K562 (cell line): ENCODE data around the gene SLC29A2. TPM values are rescaled to one million over a fixed set of nuclear protein-coding genes. Genes with fewer than 3 reads are reported as not detected.
A peak's percentile ranks its signal among the peaks of the same experiment; 100 is the strongest.

Source experiments
- CCAR2 ChIP-seq: fragments of 200-400 bp; formaldehyde crosslinking; IDR thresholded peaks from 2 replicates; pipeline ENCODE4 v1.6.1; 2017; ENCODE audit warnings: mild to moderate bottlenecking, low read depth, low read length
- CREM ChIP-seq: IDR thresholded peaks from 2 replicates; pipeline ENCODE4 v1.6.1; 2014; ENCODE audit warnings: antibody characterized with exemption, low read depth
- ERF ChIP-seq: fragments of 450-650 bp; formaldehyde crosslinking; IDR thresholded peaks from 2 replicates; pipeline ENCODE4 v1.4.0; 2020; ENCODE audit warnings: mild to moderate bottlenecking, mixed read lengths
- FOXJ3 ChIP-seq: sonication (generic); formaldehyde crosslinking; IDR thresholded peaks from 2 replicates; pipeline ENCODE4 v1.4.0; 2020; ENCODE audit warnings: mild to moderate bottlenecking, missing genetic modification reagents
- HNRNPH1 ChIP-seq: fragments of 200-400 bp; formaldehyde crosslinking; optimal IDR thresholded peaks from 2 replicates; pipeline ENCODE3; 2017; ENCODE audit warnings: low read depth, mild to moderate bottlenecking, low read length, moderate library complexity
- HSF4 ChIP-seq: fragments of 250-450 bp; sonication (Bioruptor Pico); IDR thresholded peaks from 2 replicates; pipeline ENCODE4 v2.1.2; 2022; ENCODE audit warnings: mild to moderate bottlenecking, moderate library complexity, borderline replicate concordance
- JUND ChIP-seq, 2 experiments: IDR thresholded peaks; 2 replicates in 1 of 2; 3 replicates in 1 of 2; pipeline ENCODE4 v1.6.1; 2011; ENCODE audit warnings: borderline replicate concordance in 2 of 2, low read depth in 2 of 2, low read length in 2 of 2, improper control_type of control experiment in 1 of 2, missing biosample characterization in 1 of 2, missing genetic modification characterization in 1 of 2, missing genetic modification reagents in 1 of 2
- MED1 ChIP-seq: sonication (generic); formaldehyde crosslinking; IDR thresholded peaks from 2 replicates; pipeline ENCODE4 v1.8.1; 2023; ENCODE audit warnings: missing genetic modification reagents, borderline replicate concordance
- MEF2A ChIP-seq: IDR thresholded peaks from 2 replicates; pipeline ENCODE4 v1.6.1; 2011; ENCODE audit warnings: low read depth, mild to moderate bottlenecking, low read length, moderate library complexity; ENCODE audit not compliant: control insufficient read depth
- MXI1 ChIP-seq: IDR thresholded peaks from 2 replicates; pipeline ENCODE4 v1.6.1; 2011; ENCODE audit warnings: low read depth, mild to moderate bottlenecking, improper control_type of control experiment, low read length
- NR2C1 ChIP-seq, 2 experiments: fragments of 450-650 bp; IDR thresholded peaks; 2 replicates each; pipeline ENCODE4 v1.6.1; 2017; ENCODE audit warnings: mild to moderate bottlenecking in 2 of 2, antibody characterized with exemption in 1 of 2, inconsistent platforms in 1 of 2, missing compliant biosample characterization in 1 of 2, missing genetic modification characterization in 1 of 2
- PHF8 ChIP-seq: fragments of 200-600 bp; sonication (generic); IDR thresholded peaks from 2 replicates; pipeline ENCODE4 v1.6.1; 2012; ENCODE audit warnings: mixed run types, mild to moderate bottlenecking, inconsistent platforms, low read length, moderate library complexity, borderline replicate concordance
- SAP30 ChIP-seq: fragments of 200-600 bp; sonication (generic); IDR thresholded peaks from 2 replicates; pipeline ENCODE4 v1.6.1; 2012; ENCODE audit warnings: borderline replicate concordance, low read depth, mild to moderate bottlenecking, moderate library complexity, low read length, control low read depth, inconsistent platforms; ENCODE audit not compliant: insufficient read depth, poor library complexity, severe bottlenecking
- TEAD1 ChIP-seq, 2 experiments: fragments of 450-650 bp in 1 of 2; sonication (generic) in 1 of 2; formaldehyde crosslinking; IDR thresholded peaks; 2 replicates each; pipeline versions ENCODE4 v1.4.0 to v1.8.0; 2020 to 2022; ENCODE audit warnings: mild to moderate bottlenecking in 2 of 2, missing genetic modification reagents in 1 of 2
- ZNF583 ChIP-seq: fragments of 250-450 bp; sonication (Bioruptor Pico); IDR thresholded peaks from 2 replicates; pipeline ENCODE4 v1.4.0; 2020
- polyA plus RNA-seq, 8 experiments: library from polyadenylated mRNA; depleted of rRNA in 4 of 8; stranded (reverse) in 5 of 8; unstranded in 3 of 8; fragments of >200 nt; fragmentation: Nextera tagmentation in 2 of 8; fragmentation: Illumina TruSeq in 1 of 8; extraction: Ambion mirVana in 2 of 8; extraction: Trizol in 1 of 8; gene quantifications; 2 replicates each; pipeline versions ENCODE4 v1.2.1 to v1.2.3, GENCODE V29; 2011 to 2014; ENCODE audit warnings: inconsistent platforms in 1 of 8, missing spikeins in 1 of 8
- total RNA-seq, 7 experiments: library from RNA; depleted of rRNA in 6 of 7; stranded (reverse); fragments of >200 nt in 6 of 7; fragmentation: Illumina TruSeq in 2 of 7; extraction: Trizol in 2 of 7; gene quantifications; 2 replicates each; pipeline versions ENCODE4 v1.2.1 to v1.2.3, GENCODE V29; 2011 to 2021; ENCODE audit warnings: low replicate concordance in 1 of 7
- TF ChIP-seq, protein P1 (sequence below): fragments of 450-650 bp; conservative IDR thresholded peaks from 2 replicates; pipeline ENCODE4 v1.6.1; 2016; ENCODE audit warnings: missing genetic modification characterization, low read depth, mild to moderate bottlenecking, control low read depth, missing compliant biosample characterization
- TF ChIP-seq, protein P2 (sequence below): IDR thresholded peaks from 2 replicates; pipeline ENCODE4 v1.6.1; 2014; ENCODE audit warnings: antibody characterized with exemption
- TF ChIP-seq, protein P3 (sequence below), 2 experiments: fragments of 450-650 bp; IDR thresholded peaks; 2 replicates each; pipeline ENCODE4 v1.6.1; 2016
- TF ChIP-seq, protein P4 (sequence below): fragments of 450-650 bp; IDR thresholded peaks from 2 replicates; pipeline ENCODE4 v1.7.0; 2016; ENCODE audit warnings: borderline replicate concordance

SLC29A2 gene
- total and polyA plus RNA-seq, 9 of the 15 experiments (the other 6 are each of a cell fraction or from before 2014, with no cell fraction given), result 2.4 to 48.6 (median 14.2) TPM

DNA sequence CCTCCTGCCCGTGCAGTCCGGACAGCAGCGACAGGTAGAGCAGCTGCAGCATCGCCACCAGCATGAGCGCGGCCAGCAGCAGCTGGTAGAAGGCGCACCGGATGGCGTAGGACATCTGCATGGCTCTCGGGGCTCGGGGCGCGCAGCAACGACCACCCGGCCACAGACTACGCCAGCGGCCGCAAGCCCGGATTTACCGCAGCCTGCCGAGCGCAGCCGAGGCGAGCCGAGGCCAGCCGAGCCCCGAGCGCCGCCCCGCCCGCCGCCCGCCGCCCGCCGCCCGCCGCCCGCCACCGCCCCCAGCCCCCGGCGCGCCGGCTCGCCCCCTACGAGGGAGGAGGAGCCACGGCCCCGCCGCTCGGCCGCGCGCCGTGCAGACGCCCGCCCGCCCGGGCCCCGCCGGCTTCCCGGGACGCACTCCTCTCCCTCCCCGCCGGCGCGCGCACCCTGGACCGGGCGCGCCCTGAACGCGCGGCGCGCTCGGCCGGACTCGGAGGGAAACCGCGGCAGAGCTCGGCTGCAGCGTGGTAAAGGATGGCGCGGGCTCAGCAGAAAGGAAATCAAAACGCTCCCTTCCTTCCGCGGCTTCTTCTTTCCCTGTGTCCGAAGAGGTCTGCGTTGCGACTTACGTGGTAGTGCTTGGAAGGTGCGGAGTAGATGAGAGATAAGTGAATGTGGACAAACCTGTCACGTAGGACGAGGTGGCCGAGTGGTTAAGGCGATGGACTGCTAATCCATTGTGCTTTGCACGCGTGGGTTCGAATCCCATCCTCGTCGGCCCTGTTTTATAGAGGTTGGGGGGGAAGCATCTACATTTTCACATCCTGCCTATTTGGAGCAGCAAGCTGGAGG, 23.9 kb downstream of the SLC29A2 start, which contains the start of gene B4GAT1 (continued):
- TF ChIP-seq, protein P1, sequence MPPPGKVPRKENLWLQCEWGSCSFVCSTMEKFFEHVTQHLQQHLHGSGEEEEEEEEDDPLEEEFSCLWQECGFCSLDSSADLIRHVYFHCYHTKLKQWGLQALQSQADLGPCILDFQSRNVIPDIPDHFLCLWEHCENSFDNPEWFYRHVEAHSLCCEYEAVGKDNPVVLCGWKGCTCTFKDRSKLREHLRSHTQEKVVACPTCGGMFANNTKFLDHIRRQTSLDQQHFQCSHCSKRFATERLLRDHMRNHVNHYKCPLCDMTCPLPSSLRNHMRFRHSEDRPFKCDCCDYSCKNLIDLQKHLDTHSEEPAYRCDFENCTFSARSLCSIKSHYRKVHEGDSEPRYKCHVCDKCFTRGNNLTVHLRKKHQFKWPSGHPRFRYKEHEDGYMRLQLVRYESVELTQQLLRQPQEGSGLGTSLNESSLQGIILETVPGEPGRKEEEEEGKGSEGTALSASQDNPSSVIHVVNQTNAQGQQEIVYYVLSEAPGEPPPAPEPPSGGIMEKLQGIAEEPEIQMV, result 0 out of 2 replicates have a peak, but pooled peaks have one; percentile 10
- TF ChIP-seq CCAR2 (no peak), NR2C1 (IDR thresholded peaks at IDR 0.05) (no peak), NR2C1 (tag; IDR thresholded peaks at IDR 0.05) (peak; percentile 20; the same call in 1 of the 2 replicates), JUND (IDR thresholded peaks at IDR 0.05; ENCODE audit: borderline replicate concordance, low read depth, low read length) (0 out of 2 replicates have a peak, but pooled peaks have one; percentile 24), JUND (tag; IDR thresholded peaks at IDR 0.05; ENCODE audit: borderline replicate concordance, low read depth, low read length) (peak; percentile 44; the same call in 1 of the 3 replicates), SAP30 (no peak), TEAD1 (CRISPR knock-in tag; IDR thresholded peaks at IDR 0.05) (no peak), HSF4 (CRISPR knock-in tag) (no peak), PHF8 (peak; percentile 72; the same call in 1 of the 2 replicates), MEF2A (no peak), ERF (CRISPR knock-in tag) (no peak), CREM (peak; percentile 86), HNRNPH1 (no peak), FOXJ3 (CRISPR knock-in tag) (no peak), MED1 (CRISPR knock-in tag) (0 out of 2 replicates have a peak, but pooled peaks have one; percentile 76), MXI1 (peak; percentile 13; the same call in 1 of the 2 replicates), ZNF583 (CRISPR knock-in tag) (no peak)
- TF ChIP-seq, protein P2, sequence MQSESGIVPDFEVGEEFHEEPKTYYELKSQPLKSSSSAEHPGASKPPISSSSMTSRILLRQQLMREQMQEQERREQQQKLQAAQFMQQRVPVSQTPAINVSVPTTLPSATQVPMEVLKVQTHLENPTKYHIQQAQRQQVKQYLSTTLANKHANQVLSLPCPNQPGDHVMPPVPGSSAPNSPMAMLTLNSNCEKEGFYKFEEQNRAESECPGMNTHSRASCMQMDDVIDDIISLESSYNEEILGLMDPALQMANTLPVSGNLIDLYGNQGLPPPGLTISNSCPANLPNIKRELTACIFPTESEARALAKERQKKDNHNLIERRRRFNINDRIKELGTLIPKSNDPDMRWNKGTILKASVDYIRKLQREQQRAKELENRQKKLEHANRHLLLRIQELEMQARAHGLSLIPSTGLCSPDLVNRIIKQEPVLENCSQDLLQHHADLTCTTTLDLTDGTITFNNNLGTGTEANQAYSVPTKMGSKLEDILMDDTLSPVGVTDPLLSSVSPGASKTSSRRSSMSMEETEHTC, result no peak; the same call in 1 of the 2 replicates
- TF ChIP-seq, protein P3, sequence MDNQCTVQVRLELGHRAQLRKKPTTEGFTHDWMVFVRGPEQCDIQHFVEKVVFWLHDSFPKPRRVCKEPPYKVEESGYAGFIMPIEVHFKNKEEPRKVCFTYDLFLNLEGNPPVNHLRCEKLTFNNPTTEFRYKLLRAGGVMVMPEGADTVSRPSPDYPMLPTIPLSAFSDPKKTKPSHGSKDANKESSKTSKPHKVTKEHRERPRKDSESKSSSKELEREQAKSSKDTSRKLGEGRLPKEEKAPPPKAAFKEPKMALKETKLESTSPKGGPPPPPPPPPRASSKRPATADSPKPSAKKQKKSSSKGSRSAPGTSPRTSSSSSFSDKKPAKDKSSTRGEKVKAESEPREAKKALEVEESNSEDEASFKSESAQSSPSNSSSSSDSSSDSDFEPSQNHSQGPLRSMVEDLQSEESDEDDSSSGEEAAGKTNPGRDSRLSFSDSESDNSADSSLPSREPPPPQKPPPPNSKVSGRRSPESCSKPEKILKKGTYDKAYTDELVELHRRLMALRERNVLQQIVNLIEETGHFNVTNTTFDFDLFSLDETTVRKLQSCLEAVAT (IDR thresholded peaks at IDR 0.05), result no peak; a peak in 1 of 4 replicates
- TF ChIP-seq, protein P4, sequence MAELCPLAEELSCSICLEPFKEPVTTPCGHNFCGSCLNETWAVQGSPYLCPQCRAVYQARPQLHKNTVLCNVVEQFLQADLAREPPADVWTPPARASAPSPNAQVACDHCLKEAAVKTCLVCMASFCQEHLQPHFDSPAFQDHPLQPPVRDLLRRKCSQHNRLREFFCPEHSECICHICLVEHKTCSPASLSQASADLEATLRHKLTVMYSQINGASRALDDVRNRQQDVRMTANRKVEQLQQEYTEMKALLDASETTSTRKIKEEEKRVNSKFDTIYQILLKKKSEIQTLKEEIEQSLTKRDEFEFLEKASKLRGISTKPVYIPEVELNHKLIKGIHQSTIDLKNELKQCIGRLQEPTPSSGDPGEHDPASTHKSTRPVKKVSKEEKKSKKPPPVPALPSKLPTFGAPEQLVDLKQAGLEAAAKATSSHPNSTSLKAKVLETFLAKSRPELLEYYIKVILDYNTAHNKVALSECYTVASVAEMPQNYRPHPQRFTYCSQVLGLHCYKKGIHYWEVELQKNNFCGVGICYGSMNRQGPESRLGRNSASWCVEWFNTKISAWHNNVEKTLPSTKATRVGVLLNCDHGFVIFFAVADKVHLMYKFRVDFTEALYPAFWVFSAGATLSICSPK, result no peak
